ENCODE data around the gene CIB1.

Gene CIB1

GRCh38 chr15:90191344-90191687, 42.4 kb downstream of the CIB1 start:
- peak overlapping the region; percentile 56 for H3K9ac ChIP-seq (ENCODE audit: low read depth, low read length, poor library complexity, severe bottlenecking)
- H3K79me2 ChIP-seq (ENCODE audit: insufficient read depth, low read length) = no peaks in the 10 kb centered on the region
- no peaks in the 10 kb centered on the region for H3F3A ChIP-seq (ENCODE audit: low read depth)
- H3K4me1 ChIP-seq (ENCODE audit: insufficient read depth, low read length, poor library complexity, severe bottlenecking) = peaks cover 43% of the 10 kb centered on the region
- TF ChIP-seq EZH2phosphoT487 (IDR thresholded peaks at IDR 0.05; ENCODE audit: borderline replicate concordance) = no peak
- TF ChIP-seq, protein P1, sequence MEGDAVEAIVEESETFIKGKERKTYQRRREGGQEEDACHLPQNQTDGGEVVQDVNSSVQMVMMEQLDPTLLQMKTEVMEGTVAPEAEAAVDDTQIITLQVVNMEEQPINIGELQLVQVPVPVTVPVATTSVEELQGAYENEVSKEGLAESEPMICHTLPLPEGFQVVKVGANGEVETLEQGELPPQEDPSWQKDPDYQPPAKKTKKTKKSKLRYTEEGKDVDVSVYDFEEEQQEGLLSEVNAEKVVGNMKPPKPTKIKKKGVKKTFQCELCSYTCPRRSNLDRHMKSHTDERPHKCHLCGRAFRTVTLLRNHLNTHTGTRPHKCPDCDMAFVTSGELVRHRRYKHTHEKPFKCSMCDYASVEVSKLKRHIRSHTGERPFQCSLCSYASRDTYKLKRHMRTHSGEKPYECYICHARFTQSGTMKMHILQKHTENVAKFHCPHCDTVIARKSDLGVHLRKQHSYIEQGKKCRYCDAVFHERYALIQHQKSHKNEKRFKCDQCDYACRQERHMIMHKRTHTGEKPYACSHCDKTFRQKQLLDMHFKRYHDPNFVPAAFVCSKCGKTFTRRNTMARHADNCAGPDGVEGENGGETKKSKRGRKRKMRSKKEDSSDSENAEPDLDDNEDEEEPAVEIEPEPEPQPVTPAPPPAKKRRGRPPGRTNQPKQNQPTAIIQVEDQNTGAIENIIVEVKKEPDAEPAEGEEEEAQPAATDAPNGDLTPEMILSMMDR (conservative IDR thresholded peaks at IDR 0.05; ENCODE audit: low read length) = no peak
- no peaks in the 10 kb centered on the region for H4K20me1 ChIP-seq (ENCODE audit: insufficient read depth, low read length, poor library complexity, severe bottlenecking)
- H2AFZ ChIP-seq (ENCODE audit: low read length) = peak overlapping the region; percentile 66; the same call in 1 of the 2 replicates
- H3K27me3 ChIP-seq (ENCODE audit: insufficient read depth, low read length, poor library complexity, severe bottlenecking) = no peaks in the 10 kb centered on the region
- H3K36me3 ChIP-seq (ENCODE audit: insufficient read depth, low read length) = no peaks in the 10 kb centered on the region
- H3K4me3 ChIP-seq (ENCODE audit: low read length, poor library complexity, severe bottlenecking) = peak overlapping the region; percentile 56
- no peaks in the 10 kb centered on the region for H3K9me2 ChIP-seq (replicated peaks; ENCODE audit: low read depth, low read length)
- no peaks in the 10 kb centered on the region for H3K9me3 ChIP-seq (ENCODE audit: insufficient read depth, low read depth, low read length)
- H3K4me2 ChIP-seq (ENCODE audit: low read depth, low read length, poor library complexity, severe bottlenecking) = peak overlapping the region; percentile 60

DNA sequence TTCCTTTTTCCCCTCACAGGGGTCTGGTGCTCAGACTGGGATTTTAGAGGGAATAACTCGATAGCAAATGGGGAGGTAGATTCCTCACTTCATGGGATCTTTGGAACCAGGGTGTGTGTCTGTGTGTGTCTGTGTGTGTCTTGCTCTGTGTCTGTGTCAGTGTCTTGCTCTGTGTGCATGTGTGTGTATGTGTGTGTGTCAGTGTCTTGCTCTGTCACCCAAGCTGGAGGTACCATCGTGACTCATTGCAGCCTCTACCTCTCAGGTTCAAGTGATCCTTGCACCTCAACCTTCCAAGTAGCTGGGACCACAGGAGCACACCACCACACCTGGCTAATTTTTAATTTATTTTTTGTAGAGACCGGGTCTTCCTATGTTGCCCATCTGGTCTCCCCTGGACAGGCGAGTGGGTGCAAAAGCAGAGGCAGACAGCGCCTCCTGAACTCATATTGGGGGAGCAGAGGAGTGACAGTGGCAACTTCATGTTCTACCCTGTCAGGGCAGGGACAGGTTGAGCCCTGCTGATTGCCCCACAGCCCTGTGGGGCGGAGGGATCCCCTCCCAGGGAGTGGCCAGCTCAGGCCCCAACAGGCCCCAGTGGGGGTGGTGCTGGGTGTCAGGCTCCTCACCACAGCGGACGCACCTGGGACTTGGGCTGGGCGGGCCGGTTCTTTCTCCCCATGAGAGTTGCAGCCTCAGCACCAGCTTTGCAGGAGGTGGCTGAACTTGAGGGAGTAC, 43.0 kb downstream of the CIB1 start:
- Histone ChIP-seq H3K36me3 (ENCODE audit: insufficient read depth, low read length) (no peaks in the 10 kb centered on the region), H3K4me1 (ENCODE audit: insufficient read depth, low read length, poor library complexity, severe bottlenecking) (peaks cover 43% of the 10 kb centered on the region), H3K9ac (ENCODE audit: low read depth, low read length, poor library complexity, severe bottlenecking) (peak overlapping the region; percentile 56), H3K9me3 (ENCODE audit: insufficient read depth, low read depth, low read length) (no peaks in the 10 kb centered on the region), H3K27me3 (ENCODE audit: insufficient read depth, low read length, poor library complexity, severe bottlenecking) (no peaks in the 10 kb centered on the region), H3K4me2 (ENCODE audit: low read depth, low read length, poor library complexity, severe bottlenecking) (no peak overlapping the region), H3K79me2 (ENCODE audit: insufficient read depth, low read length) (no peaks in the 10 kb centered on the region), H2AFZ (ENCODE audit: low read length) (no peak overlapping the region), H3F3A (ENCODE audit: low read depth) (no peaks in the 10 kb centered on the region), H4K20me1 (ENCODE audit: insufficient read depth, low read length, poor library complexity, severe bottlenecking) (no peaks in the 10 kb centered on the region), H3K9me2 (replicated peaks; ENCODE audit: low read depth, low read length) (no peaks in the 10 kb centered on the region), H3K4me3 (ENCODE audit: low read length, poor library complexity, severe bottlenecking) (no peak overlapping the region)
- TF ChIP-seq EZH2phosphoT487 (IDR thresholded peaks at IDR 0.05; ENCODE audit: borderline replicate concordance) = no peak
- TF ChIP-seq, protein P1 (conservative IDR thresholded peaks at IDR 0.05; ENCODE audit: low read length) = no peak

GRCh38 chr15:90189781-90190467, 43.8 kb downstream of the CIB1 start:
- no peak for TF ChIP-seq EZH2phosphoT487 (IDR thresholded peaks at IDR 0.05; ENCODE audit: borderline replicate concordance)
- TF ChIP-seq, protein P1 (conservative IDR thresholded peaks at IDR 0.05; ENCODE audit: low read length) = no peak
- no peaks in the 10 kb centered on the region for H3K9me2 ChIP-seq (replicated peaks; ENCODE audit: low read depth, low read length)
- H2AFZ ChIP-seq (ENCODE audit: low read length) = peak overlapping the region; percentile 35; the same call in 1 of the 2 replicates
- no peaks in the 10 kb centered on the region for H3K79me2 ChIP-seq (ENCODE audit: insufficient read depth, low read length)
- no peaks in the 10 kb centered on the region for H3F3A ChIP-seq (ENCODE audit: low read depth)
- no peak overlapping the region for H3K4me2 ChIP-seq (ENCODE audit: low read depth, low read length, poor library complexity, severe bottlenecking)
- H3K27me3 ChIP-seq (ENCODE audit: insufficient read depth, low read length, poor library complexity, severe bottlenecking) = no peaks in the 10 kb centered on the region
- H3K4me1 ChIP-seq (ENCODE audit: insufficient read depth, low read length, poor library complexity, severe bottlenecking) = peaks cover 42% of the 10 kb centered on the region
- no peaks in the 10 kb centered on the region for H4K20me1 ChIP-seq (ENCODE audit: insufficient read depth, low read length, poor library complexity, severe bottlenecking)
- no peak overlapping the region for H3K4me3 ChIP-seq (ENCODE audit: low read length, poor library complexity, severe bottlenecking)
- H3K9ac ChIP-seq (ENCODE audit: low read depth, low read length, poor library complexity, severe bottlenecking) = no peak overlapping the region
- H3K36me3 ChIP-seq (ENCODE audit: insufficient read depth, low read length) = no peaks in the 10 kb centered on the region
- H3K9me3 ChIP-seq (ENCODE audit: insufficient read depth, low read depth, low read length) = no peaks in the 10 kb centered on the region
